DOHH2 (cell line): ENCODE data around the gene EPS15.

Experiments
- EZH2phosphoT487 ChIP-seq: fragments of 200-600 bp; sonication (generic); IDR thresholded peaks from 2 replicates; pipeline ENCODE4 v1.6.1; 2017; ENCODE audit warnings: borderline replicate concordance, mild to moderate bottlenecking, antibody characterized with exemption, low read length, moderate library complexity, mixed read lengths
- TF ChIP-seq, protein P1 (sequence below): fragments of 200-600 bp; sonication (generic); IDR thresholded peaks from one replicate; pipeline ENCODE4 v1.5.1; 2014; ENCODE audit warnings: antibody characterized with exemption, mild to moderate bottlenecking, low read depth, low read length; ENCODE audit not compliant: poor library complexity, severe bottlenecking

DNA sequence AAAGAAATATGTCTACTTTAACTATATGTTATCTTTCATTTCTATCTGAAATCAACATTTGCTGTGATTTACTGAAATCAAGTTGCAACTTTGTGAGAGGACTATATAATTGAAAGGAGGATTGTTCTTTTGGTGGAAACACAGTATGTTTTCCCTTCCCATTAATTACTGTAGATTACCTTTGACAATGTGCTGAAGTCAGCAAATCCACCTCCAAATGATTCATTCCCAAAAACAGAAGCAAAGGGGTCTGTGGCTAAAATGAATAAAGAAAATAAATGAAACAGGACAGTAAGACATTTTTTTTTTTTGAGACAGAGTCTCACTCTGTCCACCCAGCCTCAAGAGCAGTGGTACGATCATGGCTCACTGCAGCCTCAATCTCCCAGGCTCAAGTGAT is 153.3 kb downstream of the EPS15 start:
- TF ChIP-seq, protein P1, sequence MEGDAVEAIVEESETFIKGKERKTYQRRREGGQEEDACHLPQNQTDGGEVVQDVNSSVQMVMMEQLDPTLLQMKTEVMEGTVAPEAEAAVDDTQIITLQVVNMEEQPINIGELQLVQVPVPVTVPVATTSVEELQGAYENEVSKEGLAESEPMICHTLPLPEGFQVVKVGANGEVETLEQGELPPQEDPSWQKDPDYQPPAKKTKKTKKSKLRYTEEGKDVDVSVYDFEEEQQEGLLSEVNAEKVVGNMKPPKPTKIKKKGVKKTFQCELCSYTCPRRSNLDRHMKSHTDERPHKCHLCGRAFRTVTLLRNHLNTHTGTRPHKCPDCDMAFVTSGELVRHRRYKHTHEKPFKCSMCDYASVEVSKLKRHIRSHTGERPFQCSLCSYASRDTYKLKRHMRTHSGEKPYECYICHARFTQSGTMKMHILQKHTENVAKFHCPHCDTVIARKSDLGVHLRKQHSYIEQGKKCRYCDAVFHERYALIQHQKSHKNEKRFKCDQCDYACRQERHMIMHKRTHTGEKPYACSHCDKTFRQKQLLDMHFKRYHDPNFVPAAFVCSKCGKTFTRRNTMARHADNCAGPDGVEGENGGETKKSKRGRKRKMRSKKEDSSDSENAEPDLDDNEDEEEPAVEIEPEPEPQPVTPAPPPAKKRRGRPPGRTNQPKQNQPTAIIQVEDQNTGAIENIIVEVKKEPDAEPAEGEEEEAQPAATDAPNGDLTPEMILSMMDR, result no peak
- no peak for TF ChIP-seq EZH2phosphoT487
